Gastroesophageal sphincter (tissue), 4 donors: ENCODE results near the gene CHDH. TPM values are rescaled to one million over a fixed set of nuclear protein-coding genes. Genes with fewer than 3 reads are reported as not detected.

Source experiments
- ATAC-seq: fragments of 150-250 bp; one replicate; pipeline ENCODE4 v1.9.1; 2016; ENCODE audit warnings: mild to moderate bottlenecking, moderate library complexity
- H3K27ac ChIP-seq, 4 donors: fragments of 200-600 bp; sonication (generic) in 3 of 4; 1 replicate in 3 of 4; 2 replicates in 1 of 4; pipeline ENCODE4 v1.5.1; 2016 to 2019
- H3K27me3 ChIP-seq: fragments of 200-600 bp; sonication (generic); one replicate; pipeline ENCODE4 v1.5.1; 2019
- H3K36me3 ChIP-seq, 2 donors: fragments of 200-600 bp; sonication (generic); one replicate each; pipeline ENCODE4 v1.5.1; 2019; ENCODE audit warnings: control low read depth in 1 of 2
- H3K4me1 ChIP-seq, 3 donors: fragments of 200-600 bp; sonication (generic); 1 replicate in 2 of 3; 2 replicates in 1 of 3; pipeline ENCODE4 v1.5.1; 2016 to 2019; ENCODE audit warnings: control low read depth in 2 of 3
- H3K4me3 ChIP-seq, 2 donors: fragments of 200-600 bp; sonication (generic); one replicate each; pipeline ENCODE4 v1.5.1; 2019; ENCODE audit warnings: mild to moderate bottlenecking in 1 of 2, moderate library complexity in 1 of 2
- H3K9me3 ChIP-seq, 3 donors: fragments of 200-600 bp; sonication (generic); one replicate each; pipeline ENCODE4 v1.5.1; 2017 to 2019; ENCODE audit warnings: control low read depth in 2 of 3
- EP300 ChIP-seq: sonication (generic); formaldehyde crosslinking; IDR thresholded peaks from one replicate; pipeline ENCODE4 v1.6.1; 2017; ENCODE audit warnings: antibody characterized with exemption, mild to moderate bottlenecking
- POLR2A ChIP-seq, 2 donors: fragments of 450-650 bp; IDR thresholded peaks; one replicate each; pipeline ENCODE4 v1.6.1; 2017; ENCODE audit warnings: antibody characterized with exemption in 2 of 2, mild to moderate bottlenecking in 2 of 2, moderate library complexity in 1 of 2
- POLR2AphosphoS5 ChIP-seq: sonication (generic); formaldehyde crosslinking; IDR thresholded peaks from one replicate; pipeline ENCODE4 v1.6.1; 2017; ENCODE audit warnings: antibody characterized with exemption
- WGBS, 2 donors: methylation state at CpG; one replicate each; pipeline ENCODE4 v1.1.5; 2018; ENCODE audit warnings: low coverage in 1 of 2; 5-methylcytosine and 5-hydroxymethylcytosine counted together
- total RNA-seq, 4 donors: library from RNA; depleted of rRNA; stranded (reverse); fragments of >200 nt; gene quantifications; one replicate each; pipeline ENCODE4 v1.1.0, GENCODE V29; 2016
- TF ChIP-seq, protein P1 (sequence below), 4 experiments: fragments of 200-600 bp in 2 of 4; fragments of 450-650 bp in 2 of 4; sonication (generic) in 1 of 4; IDR thresholded peaks; one replicate each; pipeline ENCODE4 v1.5.1; 2017 to 2019; ENCODE audit warnings: antibody characterized with exemption in 4 of 4, mild to moderate bottlenecking in 2 of 4, moderate library complexity in 2 of 4

Gene CHDH
- total RNA-seq, 4 donors from 2014 or later, result 0.78 to 13.1 (median 4.0) TPM

DNA sequence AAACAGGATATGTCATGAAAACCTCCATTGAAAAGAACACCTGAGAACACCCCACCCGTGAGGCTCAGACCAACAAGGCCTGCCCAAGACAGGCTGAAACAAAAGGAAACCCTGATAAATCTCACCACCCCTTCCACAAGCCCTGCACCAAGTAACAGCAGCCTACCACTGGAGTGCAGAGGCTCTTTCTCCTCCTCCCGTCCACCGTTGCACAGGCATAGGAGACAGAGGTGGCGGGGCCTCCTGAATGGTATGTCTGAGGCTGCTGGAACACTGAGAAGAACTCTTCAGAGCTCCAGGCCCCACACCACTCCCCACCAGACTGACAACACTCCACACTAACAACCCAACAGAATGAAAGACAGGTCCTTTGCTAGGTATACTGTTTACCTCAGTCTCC, 21.4 kb downstream of the CHDH start:
- no peak for TF ChIP-seq EP300
- no peak for TF ChIP-seq POLR2A (IDR thresholded peaks at IDR 0.05)
- no peak for TF ChIP-seq POLR2AphosphoS5
- TF ChIP-seq, protein P1, sequence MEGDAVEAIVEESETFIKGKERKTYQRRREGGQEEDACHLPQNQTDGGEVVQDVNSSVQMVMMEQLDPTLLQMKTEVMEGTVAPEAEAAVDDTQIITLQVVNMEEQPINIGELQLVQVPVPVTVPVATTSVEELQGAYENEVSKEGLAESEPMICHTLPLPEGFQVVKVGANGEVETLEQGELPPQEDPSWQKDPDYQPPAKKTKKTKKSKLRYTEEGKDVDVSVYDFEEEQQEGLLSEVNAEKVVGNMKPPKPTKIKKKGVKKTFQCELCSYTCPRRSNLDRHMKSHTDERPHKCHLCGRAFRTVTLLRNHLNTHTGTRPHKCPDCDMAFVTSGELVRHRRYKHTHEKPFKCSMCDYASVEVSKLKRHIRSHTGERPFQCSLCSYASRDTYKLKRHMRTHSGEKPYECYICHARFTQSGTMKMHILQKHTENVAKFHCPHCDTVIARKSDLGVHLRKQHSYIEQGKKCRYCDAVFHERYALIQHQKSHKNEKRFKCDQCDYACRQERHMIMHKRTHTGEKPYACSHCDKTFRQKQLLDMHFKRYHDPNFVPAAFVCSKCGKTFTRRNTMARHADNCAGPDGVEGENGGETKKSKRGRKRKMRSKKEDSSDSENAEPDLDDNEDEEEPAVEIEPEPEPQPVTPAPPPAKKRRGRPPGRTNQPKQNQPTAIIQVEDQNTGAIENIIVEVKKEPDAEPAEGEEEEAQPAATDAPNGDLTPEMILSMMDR (IDR thresholded peaks at IDR 0.05), result no peak
- no peaks in the 10 kb centered on the region for H3K9me3 ChIP-seq
- peaks cover 0 to 2% of the 10 kb centered on the region in 2 donors for H3K36me3 ChIP-seq
- no peak for ATAC-seq
- no peaks in the 10 kb centered on the region for H3K4me1 ChIP-seq
- H3K27ac ChIP-seq, result no peak overlapping the region
- H3K4me3 ChIP-seq, result no peak overlapping the region
- 77 to 96% methylated on average over 2 to 4 of the region's 4 CpGs for WGBS, 2 donors
- no peaks in the 10 kb centered on the region for H3K27me3 ChIP-seq

DNA sequence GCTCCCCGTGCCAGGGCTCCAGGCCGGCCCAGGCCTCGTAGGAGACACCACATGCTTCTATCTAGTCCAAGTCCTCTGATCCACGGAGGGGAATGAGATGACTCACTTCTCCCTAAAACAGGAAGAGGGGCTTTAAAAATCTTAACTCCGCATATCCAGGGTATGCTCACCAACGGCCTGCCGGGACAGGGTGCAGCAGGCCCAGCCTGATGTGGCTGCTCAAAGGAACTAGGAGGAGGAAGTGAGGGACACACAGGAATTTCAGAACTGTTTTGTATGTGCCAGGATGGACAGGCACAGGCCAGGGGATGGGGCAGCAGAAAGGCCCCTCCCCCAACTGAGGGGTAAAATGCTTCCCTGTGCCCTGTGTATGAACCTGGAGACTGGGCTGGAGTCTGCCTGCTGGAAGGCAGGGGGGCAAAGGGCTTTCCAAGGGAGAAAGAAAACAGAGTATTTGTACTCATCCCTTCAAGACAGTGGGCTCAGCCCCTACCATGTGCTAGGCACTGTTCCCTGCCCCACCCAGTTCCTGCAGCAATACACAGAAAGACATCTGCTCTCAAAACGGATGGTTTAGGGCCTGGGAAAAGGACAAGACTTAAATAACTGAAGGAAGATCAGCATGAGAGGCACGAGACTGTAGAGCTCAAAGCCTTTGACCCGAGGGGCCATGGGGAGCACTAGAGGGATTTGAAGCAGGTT, 22.1 kb downstream of the CHDH start:
- WGBS, 2 donors, result 58 to 67% methylated on average over 2 to 3 of the region's 10 CpGs
- Histone ChIP-seq H3K27ac (no peak overlapping the region), H3K4me3 (no peak overlapping the region), H3K4me1 (no peaks in the 10 kb centered on the region), H3K9me3 (no peaks in the 10 kb centered on the region), H3K36me3 (peaks cover 0 to 9% of the 10 kb centered on the region in 2 donors), H3K27me3 (no peaks in the 10 kb centered on the region)
- ATAC-seq, result no peak
- TF ChIP-seq EP300 (no peak), POLR2A (IDR thresholded peaks at IDR 0.05) (no peak), POLR2AphosphoS5 (no peak)
- TF ChIP-seq, protein P1 (IDR thresholded peaks at IDR 0.05), result no peak

DNA sequence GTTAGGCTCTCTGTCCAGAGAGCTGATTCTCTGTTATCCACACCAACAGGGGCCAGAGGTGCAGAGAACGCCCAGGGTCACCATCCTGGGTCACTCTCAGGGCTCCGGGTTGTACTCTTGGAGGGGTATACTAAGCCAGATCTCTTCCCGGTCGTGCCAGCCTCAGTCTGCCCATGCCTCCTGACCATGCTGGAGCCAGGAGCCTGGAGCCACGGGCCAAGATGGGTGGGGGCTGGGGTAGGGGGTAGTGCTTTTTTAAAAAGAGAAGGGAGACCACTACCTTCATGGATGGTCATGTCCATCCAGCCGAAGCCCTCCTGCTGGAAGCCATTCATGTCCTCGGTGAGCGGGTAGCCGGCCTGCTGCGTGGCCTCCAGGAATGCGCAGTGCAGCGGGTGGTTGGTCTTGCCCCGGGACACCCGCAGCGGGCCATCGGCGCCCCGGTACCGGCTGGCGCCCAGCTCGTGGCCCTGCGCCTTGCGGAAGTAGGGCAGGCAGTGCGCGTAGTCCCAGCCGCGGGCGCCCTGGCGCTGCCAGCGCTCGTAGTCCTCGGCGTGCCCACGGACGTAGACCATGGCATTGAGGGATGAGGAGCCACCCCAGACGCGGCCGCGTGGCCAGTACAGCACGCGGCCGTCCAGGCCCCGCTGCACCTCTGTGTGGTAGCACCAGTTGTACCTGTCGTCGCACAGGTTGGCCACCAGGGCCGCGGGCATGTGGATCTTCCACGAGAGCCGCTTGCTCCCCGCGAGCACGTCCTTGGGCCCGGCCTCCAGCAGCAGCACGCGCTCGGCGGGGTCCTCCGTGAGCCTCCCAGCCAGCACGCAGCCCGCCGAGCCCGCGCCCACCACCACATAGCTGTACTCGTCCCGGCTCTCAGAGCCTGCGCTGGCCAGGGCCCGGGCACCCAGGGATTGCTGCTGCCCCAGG, 22.9 kb downstream of the CHDH start:
- no peak for ATAC-seq
- H3K27me3 ChIP-seq, result no peaks in the 10 kb centered on the region
- H3K27ac ChIP-seq, result no peak overlapping the region
- TF ChIP-seq POLR2AphosphoS5, result no peak
- TF ChIP-seq POLR2A (IDR thresholded peaks at IDR 0.05), result no peak
- no peak for TF ChIP-seq EP300
- TF ChIP-seq, protein P1 (IDR thresholded peaks at IDR 0.05), result no peak
- H3K36me3 ChIP-seq, result peaks cover 0 to 10% of the 10 kb centered on the region in 2 donors
- no peaks in the 10 kb centered on the region for H3K4me1 ChIP-seq
- 100% methylated on average over 6 of the region's 67 CpGs; no CpG with 5 or more reads in 1 of the 2 donors for WGBS, 2 donors
- no peaks in the 10 kb centered on the region for H3K9me3 ChIP-seq
- no peak overlapping the region for H3K4me3 ChIP-seq

DNA sequence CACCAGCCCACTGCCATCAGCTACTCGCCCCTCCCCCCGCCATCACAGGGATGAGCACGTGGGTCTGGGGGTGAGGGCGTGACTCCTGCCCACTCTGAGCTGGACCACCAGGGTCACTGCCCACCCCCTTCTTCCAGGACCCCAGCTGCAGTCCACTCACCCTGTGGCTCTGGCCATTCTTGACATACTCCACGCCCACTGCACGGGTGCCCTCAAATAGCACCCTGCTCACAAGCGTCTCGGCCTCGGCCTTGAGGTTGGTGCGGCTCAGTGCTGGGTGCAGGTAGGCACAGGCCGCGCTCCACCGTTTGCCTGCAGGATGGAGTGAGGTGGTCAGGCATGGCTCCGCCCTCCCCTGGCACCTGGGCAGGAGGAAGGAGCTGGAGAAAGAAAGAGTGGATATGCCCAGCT, 23.9 kb downstream of the CHDH start:
- Histone ChIP-seq H3K36me3 (peaks cover 0 to 17% of the 10 kb centered on the region in 2 donors), H3K4me1 (no peaks in the 10 kb centered on the region), H3K9me3 (no peaks in the 10 kb centered on the region), H3K27me3 (no peaks in the 10 kb centered on the region), H3K4me3 (no peak overlapping the region), H3K27ac (no peak overlapping the region)
- WGBS, 2 donors, result 93 to 100% methylated on average over 1 to 2 of the region's 14 CpGs
- TF ChIP-seq, protein P1 (IDR thresholded peaks at IDR 0.05), result no peak
- ATAC-seq, result no peak
